SK-N-MC (cell line): ENCODE results near the gene GRB10.

Source experiments
- EZH2 ChIP-seq: fragments of 200-600 bp; sonication (generic); IDR thresholded peaks from one replicate; pipeline ENCODE4 v1.6.1; 2017; ENCODE audit warnings: antibody characterized with exemption
- FOXP2 ChIP-seq: optimal IDR thresholded peaks from 2 replicates; pipeline ENCODE3; 2011; ENCODE audit warnings: mild to moderate bottlenecking, moderate library complexity; ENCODE audit not compliant: insufficient read depth; ENCODE audit errors: extremely low read length, control extremely low read depth
- POLR2AphosphoS5 ChIP-seq: IDR thresholded peaks from 2 replicates; pipeline ENCODE4 v1.6.1; 2012; ENCODE audit warnings: mild to moderate bottlenecking, low read depth, low read length, borderline replicate concordance

GRCh38 chr7:50717181-50717580 is 65.5 kb downstream of the GRB10 start:
- TF ChIP-seq POLR2AphosphoS5: no peak
- no peak for TF ChIP-seq EZH2
- TF ChIP-seq FOXP2: no peak
